ENCODE data around the gene ACSM5. TPM values are rescaled to one million over a fixed set of nuclear protein-coding genes. Genes with fewer than 3 reads are reported as not detected.

Gene ACSM5
- total and polyA plus RNA-seq, 4 donors, result 4.2 to 240 (median 156) TPM

DNA sequence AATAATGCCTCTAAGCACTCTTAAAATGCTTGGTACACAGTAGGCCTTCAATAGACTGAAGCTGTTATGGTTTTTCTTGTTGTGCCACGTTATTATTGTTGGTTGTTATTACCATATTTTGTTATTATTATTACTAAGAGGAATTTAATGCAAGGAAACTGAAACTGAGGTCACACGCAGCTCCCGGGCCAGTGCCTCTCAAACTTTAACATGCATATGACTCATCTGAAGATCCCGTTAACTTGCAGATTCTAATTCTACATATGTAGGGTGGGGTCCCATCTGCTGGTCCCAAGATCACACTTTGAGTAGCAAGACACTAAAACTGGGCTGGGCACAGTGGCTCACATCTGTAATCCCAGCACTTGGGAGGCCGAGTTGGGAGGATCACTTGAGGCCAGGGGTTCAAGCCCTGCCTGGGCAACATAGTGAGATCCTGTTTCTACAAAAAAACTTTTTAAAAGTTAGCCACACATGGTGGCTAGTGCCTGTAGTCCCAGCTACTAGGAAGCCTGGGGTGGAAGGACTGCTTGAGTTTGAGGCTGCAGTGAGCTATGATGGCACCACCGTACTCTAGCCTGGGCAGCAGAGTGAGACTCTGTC, 888 bp downstream of the ACSM5 start:
- no peaks in the 10 kb centered on the region for H3K9me3 ChIP-seq (ENCODE audit: control insufficient read depth in 4 of 4, low read length in 3 of 4)
- H3K4me1 ChIP-seq (ENCODE audit: control insufficient read depth in 4 of 4, insufficient read depth in 4 of 4, low read length in 3 of 4), result peaks cover 4 to 15% (median 11%) of the 10 kb centered on the region in 4 donors
- 35% methylated on average over 6 of the region's 6 CpGs for WGBS
- peak overlapping the region; percentile 89 to 94 for H3K27ac ChIP-seq (ENCODE audit: low read depth in 1 of 2, low read length in 2 of 2)
- no peak for DNase-seq (ENCODE audit: low spot score)
- peak overlapping the region; percentile 72 to 89 for H3K9ac ChIP-seq (ENCODE audit: low read depth in 1 of 2, low read length in 2 of 2)
- H3K27me3 ChIP-seq (ENCODE audit: control insufficient read depth in 4 of 4, insufficient read depth in 4 of 4, low read length in 3 of 4), result no peaks in the 10 kb centered on the region
- peak in 1 of 2 donors; percentile 53 for TF ChIP-seq JUND (IDR thresholded peaks at IDR 0.05)
- TF ChIP-seq MAX (IDR thresholded peaks at IDR 0.05), result no peak
- TF ChIP-seq, protein P1, sequence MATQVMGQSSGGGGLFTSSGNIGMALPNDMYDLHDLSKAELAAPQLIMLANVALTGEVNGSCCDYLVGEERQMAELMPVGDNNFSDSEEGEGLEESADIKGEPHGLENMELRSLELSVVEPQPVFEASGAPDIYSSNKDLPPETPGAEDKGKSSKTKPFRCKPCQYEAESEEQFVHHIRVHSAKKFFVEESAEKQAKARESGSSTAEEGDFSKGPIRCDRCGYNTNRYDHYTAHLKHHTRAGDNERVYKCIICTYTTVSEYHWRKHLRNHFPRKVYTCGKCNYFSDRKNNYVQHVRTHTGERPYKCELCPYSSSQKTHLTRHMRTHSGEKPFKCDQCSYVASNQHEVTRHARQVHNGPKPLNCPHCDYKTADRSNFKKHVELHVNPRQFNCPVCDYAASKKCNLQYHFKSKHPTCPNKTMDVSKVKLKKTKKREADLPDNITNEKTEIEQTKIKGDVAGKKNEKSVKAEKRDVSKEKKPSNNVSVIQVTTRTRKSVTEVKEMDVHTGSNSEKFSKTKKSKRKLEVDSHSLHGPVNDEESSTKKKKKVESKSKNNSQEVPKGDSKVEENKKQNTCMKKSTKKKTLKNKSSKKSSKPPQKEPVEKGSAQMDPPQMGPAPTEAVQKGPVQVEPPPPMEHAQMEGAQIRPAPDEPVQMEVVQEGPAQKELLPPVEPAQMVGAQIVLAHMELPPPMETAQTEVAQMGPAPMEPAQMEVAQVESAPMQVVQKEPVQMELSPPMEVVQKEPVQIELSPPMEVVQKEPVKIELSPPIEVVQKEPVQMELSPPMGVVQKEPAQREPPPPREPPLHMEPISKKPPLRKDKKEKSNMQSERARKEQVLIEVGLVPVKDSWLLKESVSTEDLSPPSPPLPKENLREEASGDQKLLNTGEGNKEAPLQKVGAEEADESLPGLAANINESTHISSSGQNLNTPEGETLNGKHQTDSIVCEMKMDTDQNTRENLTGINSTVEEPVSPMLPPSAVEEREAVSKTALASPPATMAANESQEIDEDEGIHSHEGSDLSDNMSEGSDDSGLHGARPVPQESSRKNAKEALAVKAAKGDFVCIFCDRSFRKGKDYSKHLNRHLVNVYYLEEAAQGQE (IDR thresholded peaks at IDR 0.05), result no peak
- TF ChIP-seq FOXA2 (IDR thresholded peaks at IDR 0.05), result no peak
- TF ChIP-seq, protein P2, sequence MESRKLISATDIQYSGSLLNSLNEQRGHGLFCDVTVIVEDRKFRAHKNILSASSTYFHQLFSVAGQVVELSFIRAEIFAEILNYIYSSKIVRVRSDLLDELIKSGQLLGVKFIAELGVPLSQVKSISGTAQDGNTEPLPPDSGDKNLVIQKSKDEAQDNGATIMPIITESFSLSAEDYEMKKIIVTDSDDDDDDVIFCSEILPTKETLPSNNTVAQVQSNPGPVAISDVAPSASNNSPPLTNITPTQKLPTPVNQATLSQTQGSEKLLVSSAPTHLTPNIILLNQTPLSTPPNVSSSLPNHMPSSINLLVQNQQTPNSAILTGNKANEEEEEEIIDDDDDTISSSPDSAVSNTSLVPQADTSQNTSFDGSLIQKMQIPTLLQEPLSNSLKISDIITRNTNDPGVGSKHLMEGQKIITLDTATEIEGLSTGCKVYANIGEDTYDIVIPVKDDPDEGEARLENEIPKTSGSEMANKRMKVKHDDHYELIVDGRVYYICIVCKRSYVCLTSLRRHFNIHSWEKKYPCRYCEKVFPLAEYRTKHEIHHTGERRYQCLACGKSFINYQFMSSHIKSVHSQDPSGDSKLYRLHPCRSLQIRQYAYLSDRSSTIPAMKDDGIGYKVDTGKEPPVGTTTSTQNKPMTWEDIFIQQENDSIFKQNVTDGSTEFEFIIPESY (IDR thresholded peaks at IDR 0.05), result no peak
- TF ChIP-seq FOXA1 (IDR thresholded peaks at IDR 0.05), result no peak
- no peak for TF ChIP-seq HNF4A (conservative IDR thresholded peaks at IDR 0.05)
- TF ChIP-seq SP1 (IDR thresholded peaks at IDR 0.05), result no peak
- TF ChIP-seq CTCF (IDR thresholded peaks at IDR 0.05; ENCODE audit: low read depth, low read length, missing input control), result no peak
- H3K36me3 ChIP-seq (ENCODE audit: control insufficient read depth in 4 of 4, insufficient read depth in 3 of 4, low read depth in 1 of 4, low read length in 3 of 4), result no peaks in the 10 kb centered on the region
- peak overlapping the region; percentile 56 to 66 (median 56) for H3K4me3 ChIP-seq (ENCODE audit: low read depth in 1 of 3, low read length in 3 of 3)

DNA sequence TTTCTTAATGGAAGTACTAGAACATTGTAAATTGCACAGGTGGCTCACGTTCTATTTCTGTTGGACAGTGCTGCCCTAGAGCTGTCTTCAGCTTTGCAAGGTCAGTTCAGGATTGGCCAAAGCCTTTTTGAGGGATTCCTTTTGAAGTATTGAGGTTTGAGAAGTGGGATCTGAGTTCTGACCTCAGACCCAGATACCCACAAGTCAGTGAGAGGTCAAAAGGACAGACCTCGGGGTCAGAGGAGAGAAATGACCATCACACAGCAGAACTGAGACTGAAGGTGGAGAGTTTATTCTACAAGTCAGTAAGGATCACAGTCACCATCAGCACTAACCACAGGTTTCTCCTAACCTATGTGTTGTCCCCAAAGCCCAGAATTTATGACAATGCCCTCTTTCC, 1.7 kb downstream of the ACSM5 start:
- no peaks in the 10 kb centered on the region for H3K36me3 ChIP-seq (ENCODE audit: control insufficient read depth in 4 of 4, insufficient read depth in 3 of 4, low read depth in 1 of 4, low read length in 3 of 4)
- H3K27me3 ChIP-seq (ENCODE audit: control insufficient read depth in 4 of 4, insufficient read depth in 4 of 4, low read length in 3 of 4), result no peaks in the 10 kb centered on the region
- H3K27ac ChIP-seq (ENCODE audit: low read depth in 1 of 2, low read length in 2 of 2), result peak overlapping the region in 1 of 2 donors; percentile 2
- peaks cover 4 to 15% (median 11%) of the 10 kb centered on the region in 4 donors for H3K4me1 ChIP-seq (ENCODE audit: control insufficient read depth in 4 of 4, insufficient read depth in 4 of 4, low read length in 3 of 4)
- no peaks in the 10 kb centered on the region for H3K9me3 ChIP-seq (ENCODE audit: control insufficient read depth in 4 of 4, low read length in 3 of 4)
- no peak for DNase-seq (ENCODE audit: low spot score)
- TF ChIP-seq YY1 (IDR thresholded peaks at IDR 0.05) (no peak), SP1 (IDR thresholded peaks at IDR 0.05) (peak; percentile 34), FOXA1 (IDR thresholded peaks at IDR 0.05) (no peak), RXRA (IDR thresholded peaks at IDR 0.05) (peak; percentile 64 to 78), HNF4A (conservative IDR thresholded peaks at IDR 0.05) (peak; percentile 46 to 69), RAD21 (IDR thresholded peaks at IDR 0.05) (peak in 1 of 2 donors; percentile 11)
- H3K9ac ChIP-seq (ENCODE audit: low read depth in 1 of 2, low read length in 2 of 2), result peak overlapping the region in 1 of 2 donors; percentile 61
- 35% methylated on average over 2 of the region's 2 CpGs for WGBS
- H3K4me3 ChIP-seq (ENCODE audit: low read depth in 1 of 3, low read length in 3 of 3), result no peak overlapping the region
